GM21825 (cell line): Measurements from ENCODE around the gene SCN3B.

Source experiments
- ATAC-seq: cut with Tn5 transposase; IDR thresholded peaks from one replicate; pipeline ENCODE4 v1.9.1; 2021; ENCODE audit warnings: mild to moderate bottlenecking, moderate library complexity; ENCODE audit not compliant: unreplicated experiment

The SCN3B gene

DNA sequence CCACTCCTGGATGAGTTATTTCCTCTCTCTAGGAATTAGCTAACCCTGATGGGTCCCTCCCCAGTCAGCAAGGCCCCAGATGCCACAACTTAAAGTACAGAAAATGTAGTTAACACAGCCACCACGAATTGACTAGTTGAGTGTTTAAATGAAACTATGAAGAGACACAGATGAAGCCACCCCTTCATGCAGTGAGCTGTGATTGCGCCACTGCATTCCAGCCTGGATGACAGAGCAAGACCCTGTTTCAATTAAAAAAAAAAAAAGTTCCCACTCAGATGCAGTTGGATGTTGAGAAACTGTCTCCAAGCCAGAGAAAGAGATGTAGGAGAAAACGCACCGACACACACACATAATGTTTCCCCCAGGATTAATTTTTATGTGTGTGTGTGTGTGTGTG lies 53.3 kb downstream of the SCN3B start:
- ATAC-seq, result no peak

GRCh38 chr11:123597859-123598258 lies 56.6 kb downstream of the SCN3B start:
- ATAC-seq, result no peak

DNA sequence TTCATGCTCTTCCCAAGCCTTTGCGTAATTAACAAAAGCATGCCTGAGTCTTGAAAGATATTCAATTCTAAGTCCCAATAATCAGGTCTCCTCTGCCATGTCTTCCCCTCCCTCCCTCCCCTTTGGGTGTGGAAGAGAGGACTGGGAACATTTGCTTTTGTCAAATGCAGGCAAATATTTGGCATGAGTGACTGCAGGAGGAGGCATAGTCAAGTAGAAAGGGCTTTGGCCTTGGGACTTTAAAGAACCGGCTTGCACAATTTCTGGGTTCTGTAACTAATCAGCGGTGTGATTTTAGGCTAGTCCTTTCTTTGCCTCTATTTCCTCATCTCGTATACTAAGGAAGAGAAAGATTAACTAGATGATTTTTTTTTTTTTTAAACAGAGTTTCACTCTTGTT lies 59.5 kb downstream of the SCN3B start:
- no peak for ATAC-seq

DNA sequence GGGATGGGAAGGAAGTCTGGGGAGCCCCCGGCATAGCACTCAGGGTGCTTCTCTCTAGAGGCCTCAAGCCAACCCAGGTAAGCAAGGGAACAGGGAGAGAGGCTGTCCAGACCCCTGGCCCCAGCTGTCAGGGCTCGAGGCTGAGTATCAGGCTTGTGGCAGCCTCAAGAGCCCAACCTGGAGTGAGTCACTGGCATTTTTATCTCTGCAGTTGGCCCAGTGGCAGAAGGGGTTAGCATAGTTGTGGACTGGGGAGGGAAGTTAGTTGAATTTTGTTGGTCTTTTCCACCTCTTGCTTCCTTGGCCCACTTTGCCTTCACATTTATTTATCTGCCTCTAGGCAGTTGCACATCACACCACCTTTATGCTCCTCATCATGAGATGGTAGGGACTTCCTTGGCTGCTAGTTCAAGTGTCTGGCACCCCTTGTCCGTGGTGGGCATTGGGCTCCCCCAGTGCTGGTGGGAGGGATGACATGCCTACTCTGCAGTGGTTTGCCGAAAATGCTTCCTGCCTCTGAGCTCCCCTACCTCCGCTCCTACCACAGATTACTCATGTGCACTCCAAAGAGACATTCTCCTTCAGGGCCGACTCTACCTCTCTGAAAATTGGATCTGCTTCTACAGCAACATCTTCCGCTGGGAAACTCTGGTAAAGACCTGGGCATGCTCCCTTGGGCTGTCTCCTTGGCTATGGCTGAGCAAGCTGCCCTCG lies 60.1 kb downstream of the SCN3B start:
- no peak for ATAC-seq

GRCh38 chr11:123593570-123593969 lies 60.9 kb downstream of the SCN3B start:
- ATAC-seq, result no peak

DNA sequence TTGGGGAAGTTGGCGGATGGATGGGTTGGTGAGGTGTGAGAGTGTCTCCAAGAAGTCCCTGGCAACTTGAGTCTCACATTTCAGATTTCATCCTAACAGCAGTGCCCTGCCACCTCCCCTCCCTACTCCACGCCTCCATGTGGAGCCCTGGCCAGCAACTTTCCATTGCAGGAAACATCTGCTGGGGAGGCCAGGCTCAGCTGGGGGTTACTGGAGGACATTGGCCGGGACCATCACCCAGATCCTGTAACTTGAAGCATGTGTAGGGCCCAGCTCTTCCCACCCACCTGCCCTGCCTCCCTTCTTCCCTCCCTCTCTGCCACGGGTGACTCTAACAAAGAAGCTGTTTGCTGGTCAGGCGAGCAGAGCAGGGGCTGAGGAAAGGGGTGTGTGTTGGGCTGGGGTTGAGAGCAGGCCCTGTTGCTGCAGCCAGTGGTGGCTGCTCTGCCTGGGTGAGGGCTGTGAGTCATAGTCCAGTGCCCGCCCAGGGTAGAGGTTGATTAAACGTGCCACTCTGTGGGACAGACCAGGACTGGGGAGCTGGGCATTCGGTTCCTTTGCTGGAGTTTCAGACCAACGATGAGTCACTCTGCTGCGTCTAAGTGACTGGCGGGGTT lies 64.0 kb downstream of the SCN3B start:
- no peak for ATAC-seq

DNA sequence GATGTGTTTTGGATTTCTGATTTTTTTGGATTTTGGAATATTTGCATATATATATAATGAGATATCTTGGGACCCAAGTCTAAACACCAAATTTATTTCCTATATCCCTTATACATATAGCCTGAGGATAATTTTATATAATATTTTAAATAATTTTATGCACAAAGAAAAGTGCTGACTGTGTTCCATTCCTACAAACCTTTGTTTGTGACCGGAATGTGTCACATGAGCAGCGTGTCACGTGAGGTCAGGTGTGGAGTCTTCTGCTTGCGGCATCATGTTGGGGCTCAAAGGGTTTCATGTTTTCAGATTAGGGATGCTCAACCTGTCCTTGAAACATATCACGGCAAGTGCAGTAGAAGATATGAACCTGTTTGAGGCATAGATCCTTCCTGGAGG lies 65.6 kb downstream of the SCN3B start:
- no peak for ATAC-seq

DNA sequence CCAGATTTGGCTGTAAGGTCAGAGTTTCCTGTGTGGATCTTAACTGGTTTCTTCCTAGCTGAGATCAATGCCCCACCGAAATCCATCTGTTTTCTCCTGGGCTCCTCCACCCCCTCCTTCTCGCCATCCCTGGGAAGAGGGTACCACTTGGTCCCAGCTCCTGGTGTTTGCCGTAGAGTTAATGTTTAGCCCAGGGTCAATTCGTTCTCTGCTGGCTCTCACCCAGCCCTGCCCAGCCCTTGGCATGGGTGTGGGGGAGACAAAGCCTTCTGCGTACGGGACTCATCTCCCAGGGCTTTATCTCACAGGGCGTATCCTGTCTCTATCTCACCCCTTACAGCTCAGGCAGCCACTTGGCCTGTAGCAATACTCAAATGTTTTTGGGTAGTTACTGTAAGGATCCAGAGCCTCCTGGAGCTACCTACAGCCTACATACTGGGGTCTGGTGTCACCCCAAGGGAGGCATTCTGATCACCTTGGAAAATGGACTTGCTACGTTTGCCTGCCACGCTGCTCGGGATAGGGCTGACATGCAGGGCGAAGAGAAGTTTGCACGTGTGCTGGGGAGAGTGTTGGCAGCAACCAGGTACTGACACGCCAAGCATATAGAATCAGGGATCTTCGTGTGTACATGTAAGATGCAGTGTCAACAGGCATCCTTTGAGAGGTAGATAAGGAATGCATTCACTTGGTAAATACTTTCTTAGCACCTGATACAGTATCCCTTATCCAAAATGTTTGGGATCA lies 66.1 kb downstream of the SCN3B start:
- ATAC-seq, result no peak

DNA sequence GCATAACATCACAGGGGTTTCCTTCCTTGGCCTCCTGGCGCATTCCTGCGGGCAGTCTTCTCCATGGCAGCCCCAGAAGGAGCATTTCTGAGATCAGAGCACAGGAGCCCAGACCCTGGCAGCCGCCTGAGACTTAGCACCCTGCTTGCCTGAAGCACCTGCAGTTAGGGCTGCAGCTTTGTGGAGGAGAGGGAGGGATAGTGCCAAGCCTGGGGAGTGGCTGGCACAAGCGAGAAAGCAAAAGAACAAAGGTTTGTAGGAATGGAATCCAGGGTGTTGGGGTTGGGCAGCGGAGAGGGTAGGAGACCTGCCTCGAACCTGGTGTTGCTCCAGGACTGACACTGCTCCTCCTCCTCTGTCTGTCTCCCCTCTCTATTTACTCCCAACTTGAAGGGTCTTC lies 66.9 kb downstream of the SCN3B start:
- no peak for ATAC-seq

- ATAC-seq, result no peak
Measured at GRCh38 chr11:123587044-123587443, 67.4 kb downstream of the SCN3B start.

DNA sequence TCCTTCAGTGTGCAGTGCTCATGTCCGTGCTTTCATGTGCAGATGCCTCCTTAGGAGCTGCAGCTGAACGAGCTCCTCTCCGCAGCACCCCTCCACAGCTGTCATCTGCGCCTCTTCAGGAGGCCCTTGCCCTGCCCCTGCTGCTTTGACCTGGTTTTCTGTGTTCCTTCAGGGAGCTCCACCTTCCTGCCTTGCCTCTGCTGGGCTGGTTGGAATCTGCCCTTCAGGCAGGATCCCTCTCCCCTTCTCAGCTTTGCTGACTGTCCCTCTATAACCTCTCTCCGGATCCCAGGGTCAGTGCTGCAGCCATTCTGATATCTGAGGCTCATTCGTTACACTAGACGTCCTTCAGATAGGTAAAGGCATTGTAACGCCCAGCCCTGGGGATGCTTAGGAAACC lies 67.9 kb downstream of the SCN3B start:
- ATAC-seq, result no peak

- no peak for ATAC-seq
Measured at GRCh38 chr11:123585706-123586105, 68.7 kb downstream of the SCN3B start.

DNA sequence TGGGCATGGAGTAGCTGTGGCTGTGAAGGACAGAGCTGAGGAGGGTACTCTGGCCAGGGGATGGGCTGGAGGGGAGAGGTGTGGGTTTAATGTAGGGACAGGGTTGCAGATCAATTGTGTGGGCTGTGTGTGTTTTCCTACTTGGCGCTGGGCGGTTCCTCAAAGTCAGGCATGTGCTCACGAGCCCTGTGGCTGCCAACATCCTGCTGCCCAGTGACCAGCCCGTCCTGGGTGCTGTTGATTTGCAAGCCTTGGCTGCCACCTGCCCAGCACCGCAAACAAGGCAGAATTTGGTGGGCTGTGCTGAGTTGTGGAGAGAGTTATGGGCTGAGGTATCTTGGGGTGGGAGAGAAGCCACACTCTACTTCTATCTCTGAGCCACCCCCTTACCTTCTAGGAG lies 69.2 kb downstream of the SCN3B start:
- no peak for ATAC-seq

GRCh38 chr11:123584737-123585136 lies 69.7 kb downstream of the SCN3B start:
- ATAC-seq, result no peak

DNA sequence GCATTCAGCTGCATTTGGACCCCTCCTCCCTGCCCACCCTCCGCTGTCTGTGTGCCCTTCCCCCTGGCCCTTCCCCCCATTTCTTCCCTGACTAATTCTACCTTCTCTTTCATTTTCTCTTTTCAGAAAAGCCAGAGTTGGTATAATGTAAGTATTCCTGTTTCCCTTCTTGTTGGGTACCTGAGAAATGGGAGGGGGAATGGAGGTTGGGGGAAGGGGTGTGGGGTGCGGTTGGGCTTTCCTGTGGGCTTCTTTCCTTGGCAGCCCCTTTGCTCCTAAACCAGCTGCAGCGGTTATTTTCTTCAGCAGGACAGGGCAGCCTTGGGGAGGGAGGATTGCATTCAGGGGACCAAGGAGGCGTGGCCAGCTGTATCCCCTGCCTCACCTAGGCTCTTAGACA lies 70.2 kb downstream of the SCN3B start:
- no peak for ATAC-seq

DNA sequence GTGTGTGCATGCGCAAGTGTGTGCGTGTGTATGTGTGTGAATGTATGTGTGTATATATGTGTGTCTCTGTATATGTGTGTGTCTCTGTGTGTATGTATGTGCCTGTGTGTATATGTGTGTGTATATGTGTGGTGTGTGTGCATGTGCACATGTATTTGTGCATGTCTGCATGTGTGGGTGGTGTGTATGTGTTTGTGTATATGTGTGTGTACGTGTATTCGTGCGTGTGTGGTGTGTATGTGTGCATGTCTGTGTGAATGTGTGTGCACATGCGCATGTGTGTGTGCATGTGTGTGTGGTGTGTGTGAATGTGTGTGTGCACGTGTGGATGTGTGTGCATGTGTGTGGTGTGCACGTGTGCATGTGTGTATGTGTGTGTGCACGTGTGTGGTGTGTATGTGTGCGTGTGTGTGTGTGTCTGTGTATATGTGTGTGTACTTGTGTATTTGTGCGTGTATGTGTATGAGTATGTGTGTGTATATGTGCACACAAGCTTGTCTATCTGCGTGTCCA lies 71.4 kb downstream of the SCN3B start:
- no peak for ATAC-seq

DNA sequence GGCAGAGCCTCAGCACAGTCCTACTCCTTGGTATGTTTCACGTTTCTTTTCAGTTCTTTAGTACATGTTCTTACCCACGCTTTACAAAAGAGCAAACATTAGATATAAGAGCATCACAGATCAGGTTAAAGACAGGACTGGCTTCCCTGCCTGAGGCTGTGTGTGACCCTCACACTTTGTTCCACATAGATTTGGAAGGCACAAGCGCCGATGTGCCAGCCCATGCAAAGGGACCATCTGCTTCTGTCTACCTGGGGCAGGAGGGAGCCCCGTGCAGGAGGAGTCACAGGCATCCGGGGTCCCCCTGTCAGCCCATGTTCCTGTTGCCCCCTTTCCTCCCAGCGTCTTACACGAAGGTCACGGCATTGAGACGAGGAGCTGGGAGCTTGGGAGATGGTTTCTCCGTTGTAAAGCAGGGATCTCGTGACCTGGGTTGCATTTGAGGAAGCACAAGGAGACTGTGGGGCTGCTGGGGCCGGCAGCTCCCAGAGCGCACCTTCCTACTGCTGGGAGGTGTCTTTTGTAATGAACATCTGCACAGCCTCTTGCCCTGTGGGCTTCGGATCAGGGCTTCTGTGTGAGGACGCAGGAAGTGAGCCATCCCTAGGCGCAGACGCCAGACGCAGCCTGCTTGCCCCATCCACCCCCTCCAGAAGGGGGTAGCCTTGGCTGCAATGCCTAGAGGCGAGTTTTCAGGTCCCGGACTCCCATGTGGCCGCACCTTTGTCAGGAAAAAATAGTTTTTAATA lies 72.6 kb downstream of the SCN3B start:
- ATAC-seq, result no peak

DNA sequence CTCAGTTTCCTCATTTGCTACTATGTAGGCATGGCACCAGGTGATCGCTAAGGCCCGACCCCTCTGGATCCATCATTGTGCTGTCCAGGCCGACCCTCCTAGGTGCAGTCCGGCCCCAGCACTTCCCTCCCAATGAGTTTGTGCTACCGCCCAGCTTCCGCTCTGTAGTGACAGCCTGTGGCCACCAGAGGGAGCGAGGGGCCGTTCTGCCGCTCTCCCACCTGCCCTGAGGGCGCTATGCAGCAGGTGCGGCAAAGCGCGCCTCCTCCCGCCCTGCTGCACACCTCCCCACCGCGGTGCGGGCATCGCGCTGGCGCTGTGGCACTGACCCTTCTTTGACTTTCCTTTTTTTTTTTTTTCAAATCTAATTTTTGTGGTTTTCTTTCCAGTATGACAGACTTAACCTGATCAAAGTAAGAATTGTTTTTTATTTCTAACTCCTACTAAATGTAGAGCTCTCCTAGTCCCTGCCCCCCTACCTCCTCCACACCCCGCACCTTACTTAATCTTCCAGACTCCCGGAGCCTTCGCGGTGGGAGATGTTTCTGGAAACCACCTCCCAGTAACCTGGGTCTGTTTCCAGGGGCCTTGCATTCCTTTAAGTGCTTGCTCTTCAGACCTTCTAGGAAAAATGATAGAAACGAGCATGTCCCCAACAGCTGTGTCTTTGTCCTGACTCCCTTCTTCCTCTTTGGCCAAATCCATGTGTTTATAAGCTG lies 73.7 kb downstream of the SCN3B start:
- ATAC-seq, result peak; percentile 88

GRCh38 chr11:123580137-123580536 lies 74.3 kb downstream of the SCN3B start:
- no peak for ATAC-seq

- no peak for ATAC-seq
Measured at GRCh38 chr11:123579482-123579812, 75.0 kb downstream of the SCN3B start.
